Lung (tissue), 12 donors: Measurements from ENCODE around the gene DECR2. TPM values are rescaled to one million over a fixed set of nuclear protein-coding genes. Genes with fewer than 3 reads are reported as not detected.
"Not testable (repeated sequence)": the region's sequence is repeated elsewhere in the genome, so short reads cannot be mapped to it uniquely, and the experiment has no call there.

Experiments
- ATAC-seq: fragments of 200-7000 bp; cut with Tn5 transposase; one replicate; pipeline ENCODE4 v1.9.1; 2020; ENCODE audit warnings: moderate number of reproducible peaks; ENCODE audit not compliant: insufficient read depth, low FRiP score
- DNase-seq, 3 donors: peaks; one replicate each; pipeline ENCODE4 v3.0.0-alpha.2; 2013 to 2017
- H3K27ac ChIP-seq, 2 donors: one replicate each; pipeline ENCODE4 v1.5.1; 2013; ENCODE audit warnings: mild to moderate bottlenecking in 2 of 2, moderate library complexity in 2 of 2, control low read depth in 1 of 2, inconsistent platforms in 1 of 2, low read depth in 1 of 2, low read length in 1 of 2
- H3K27me3 ChIP-seq, 3 donors: one replicate each; pipeline ENCODE4 v1.5.1; 2013; ENCODE audit warnings: low read length in 2 of 3; ENCODE audit not compliant: control insufficient read depth in 3 of 3, insufficient read depth in 3 of 3
- H3K36me3 ChIP-seq, 4 donors: one replicate each; pipeline ENCODE4 v1.5.1; 2013; ENCODE audit warnings: low read length in 4 of 4, mild to moderate bottlenecking in 1 of 4, moderate library complexity in 1 of 4; ENCODE audit not compliant: control insufficient read depth in 4 of 4, insufficient read depth in 4 of 4
- H3K4me1 ChIP-seq, 5 donors: one replicate each; pipeline ENCODE4 v1.5.1; 2013; ENCODE audit warnings: low read length in 5 of 5, mild to moderate bottlenecking in 2 of 5, moderate library complexity in 1 of 5; ENCODE audit not compliant: control insufficient read depth in 5 of 5, insufficient read depth in 5 of 5
- H3K4me3 ChIP-seq: one replicate; pipeline ENCODE4 v1.5.1; 2013; ENCODE audit warnings: mild to moderate bottlenecking, control low read depth, moderate library complexity
- H3K9ac ChIP-seq, 2 donors: one replicate each; pipeline ENCODE4 v1.5.1; 2013; ENCODE audit warnings: low read length in 2 of 2, control low read depth in 1 of 2; ENCODE audit not compliant: insufficient read depth in 1 of 2
- H3K9me3 ChIP-seq, 4 donors: one replicate each; pipeline ENCODE4 v1.5.1; 2013; ENCODE audit warnings: low read length in 3 of 4, mild to moderate bottlenecking in 1 of 4, moderate library complexity in 1 of 4; ENCODE audit not compliant: control insufficient read depth in 4 of 4, insufficient read depth in 3 of 4
- CTCF ChIP-seq: IDR thresholded peaks from 2 replicates; pipeline ENCODE4 v1.5.1; 2012; ENCODE audit warnings: mild to moderate bottlenecking; ENCODE audit errors: control extremely low read depth, extremely low read depth
- WGBS, 2 donors: extraction: QIAGEN DNeasy Blood & Tissue Kit; methylation state at CpG; one replicate each; pipeline ENCODE4 v1.1.7; 2013; 5-methylcytosine and 5-hydroxymethylcytosine counted together
- polyA plus RNA-seq, 2 donors: library from polyadenylated mRNA; stranded (reverse); fragments of 200-250 nt; gene quantifications; one replicate each; pipeline ENCODE4 v1.2.1, GENCODE V29; 2013
- total RNA-seq, 2 donors: library from RNA; depleted of rRNA in 1 of 2; stranded (reverse); fragments of >200 nt in 1 of 2; gene quantifications; one replicate each; pipeline ENCODE4 v1.2.1, GENCODE V29; 2014 to 2021
- donor health status: control.
- donor health status: control.
- donor health status: Bipolar disorder and iron deficiency.
- donor health status: healthy.
- donor health status: DM: yes; HTN: yes; CAD: no.

Gene DECR2
- total and polyA plus RNA-seq, 4 donors, result 5.2 to 18.3 (median 15.7) TPM

- Histone ChIP-seq H3K9me3 (no peaks in the 10 kb centered on the region), H3K4me3 (no peak overlapping the region), H3K27ac (no peak overlapping the region), H3K27me3 (no peaks in the 10 kb centered on the region), H3K36me3 (peaks cover 0 to 50% (median 3%) of the 10 kb centered on the region in 4 donors), H3K9ac (no peak overlapping the region), H3K4me1 (peaks cover 0 to 16% (median 4%) of the 10 kb centered on the region in 5 donors)
- ATAC-seq (no peak), DNase-seq (no peak)
- no peak for TF ChIP-seq CTCF
- WGBS, 2 donors, result 91 to 93% methylated on average over 42 of the region's 42 CpGs
Measured at GRCh38 chr16:377419-377951, 24.2 kb upstream of the DECR2 start.

GRCh38 chr16:378113-378820 is 23.4 kb upstream of the DECR2 start:
- not testable (repeated sequence) for H3K9ac ChIP-seq, H3K9me3 ChIP-seq, DNase-seq, H3K27me3 ChIP-seq, H3K27ac ChIP-seq, H3K4me3 ChIP-seq, ATAC-seq
- Histone ChIP-seq H3K4me1 (peaks cover 0 to 19% (median 4%) of the 10 kb centered on the region in 5 donors), H3K36me3 (peaks cover 0 to 43% (median 3%) of the 10 kb centered on the region in 4 donors)
- WGBS, 2 donors, result 91 to 92% methylated on average over 34 to 36 of the region's 36 CpGs

DNA sequence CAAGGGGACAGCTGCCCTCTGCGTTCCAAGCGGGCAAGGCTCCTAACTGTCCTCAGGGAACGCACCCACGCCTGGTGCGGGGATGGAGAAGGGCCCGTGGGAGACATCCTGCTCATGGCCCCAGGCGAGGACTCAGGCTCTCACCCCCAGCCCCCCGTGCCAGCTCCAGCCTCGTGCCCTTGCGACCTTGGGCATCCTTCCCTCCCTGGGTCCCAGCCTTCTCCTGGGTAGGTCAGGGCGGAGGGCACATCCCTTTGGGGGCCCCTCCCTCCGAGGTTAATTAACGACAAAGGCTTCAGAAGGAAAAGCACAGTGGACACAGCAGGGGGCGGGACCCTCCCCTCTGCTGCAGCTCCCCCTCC is 22.9 kb upstream of the DECR2 start:
- no peak for ATAC-seq
- no peak overlapping the region for H3K9ac ChIP-seq
- no peak overlapping the region for H3K27ac ChIP-seq

More for the DNA sequence above, 22.9 kb upstream of the DECR2 start:
- WGBS, 2 donors, result 68 to 84% methylated on average over 14 of the region's 14 CpGs
- TF ChIP-seq CTCF, result no peak
- Histone ChIP-seq H3K36me3 (peaks cover 0 to 37% (median 3%) of the 10 kb centered on the region in 4 donors), H3K9me3 (no peaks in the 10 kb centered on the region), H3K27me3 (no peaks in the 10 kb centered on the region), H3K4me3 (no peak overlapping the region), H3K4me1 (peaks cover 0 to 23% (median 4%) of the 10 kb centered on the region in 5 donors)
- DNase-seq, result no peak
